SU-DHL-6 (cell line): ENCODE results near the gene MCOLN1.

ENCODE experiments used
- H2AFZ ChIP-seq: fragments of 200-600 bp; sonication (generic); 2 replicates; pipeline ENCODE4 v1.6.1; 2014; ENCODE audit warnings: low read depth, mild to moderate bottlenecking, moderate library complexity, mixed read lengths, antibody characterized with exemption, low read length; ENCODE audit not compliant: severe bottlenecking
- H3F3A ChIP-seq: fragments of 200-600 bp; shearing (Covaris generic); 2 replicates; pipeline ENCODE4 v1.6.0; 2016; ENCODE audit warnings: antibody characterized with exemption, mild to moderate bottlenecking; ENCODE audit not compliant: insufficient read depth
- H3K27ac ChIP-seq: fragments of 200-600 bp; sonication (generic); 2 replicates; pipeline ENCODE4 v1.5.1; 2016; ENCODE audit warnings: low read depth, mild to moderate bottlenecking, low read length, moderate library complexity, mixed read lengths
- H3K27me3 ChIP-seq: fragments of 200-600 bp; sonication (generic), shearing (Covaris generic); 2 replicates; pipeline ENCODE4 v1.6.0; 2014; ENCODE audit warnings: mild to moderate bottlenecking, low read length
- H3K36me3 ChIP-seq: fragments of 200-600 bp; sonication (generic); 2 replicates; pipeline ENCODE4 v1.6.1; 2014; ENCODE audit warnings: mild to moderate bottlenecking, low read length, mixed read lengths
- H3K4me2 ChIP-seq: fragments of 300-600, 200-600 bp; shearing (Covaris generic), sonication (generic); 2 replicates; pipeline ENCODE4 v1.6.0; 2014; ENCODE audit warnings: low read length, low read depth, mild to moderate bottlenecking; ENCODE audit not compliant: poor library complexity, severe bottlenecking
- H3K4me3 ChIP-seq: fragments of 200-600 bp; sonication (generic); 2 replicates; pipeline ENCODE4 v1.5.1; 2014; ENCODE audit warnings: antibody characterized with exemption, low read length, mild to moderate bottlenecking, mixed read lengths; ENCODE audit not compliant: insufficient read depth, poor library complexity, severe bottlenecking
- H3K79me2 ChIP-seq: fragments of 200-600 bp; sonication (generic); 2 replicates; pipeline ENCODE4 v1.6.1; 2014; ENCODE audit warnings: mild to moderate bottlenecking, low read length, moderate library complexity; ENCODE audit not compliant: insufficient read depth
- H3K9ac ChIP-seq: fragments of 200-600 bp; sonication (generic); 2 replicates; pipeline ENCODE4 v1.7.0; 2014; ENCODE audit warnings: mild to moderate bottlenecking, low read length
- H3K9me2 ChIP-seq: fragments of 200-600 bp; sonication (generic); replicated peaks from 2 replicates; pipeline ENCODE4 v1.6.1; 2014; ENCODE audit warnings: low read length; ENCODE audit not compliant: insufficient read depth
- H3K9me3 ChIP-seq: fragments of 200-600 bp; sonication (generic); 2 replicates; pipeline ENCODE4 v1.6.1; 2014; ENCODE audit warnings: low read length, mixed read lengths; ENCODE audit not compliant: insufficient read depth
- H4K20me1 ChIP-seq: fragments of 200-600 bp; sonication (generic); 2 replicates; pipeline ENCODE4 v1.6.1; 2014; ENCODE audit warnings: low read depth, mild to moderate bottlenecking, antibody characterized with exemption, low read length, moderate library complexity, mixed read lengths
- CTCF ChIP-seq: fragments of 200-600 bp; sonication (generic); IDR thresholded peaks from one replicate; pipeline ENCODE4 v1.5.1; 2017; ENCODE audit warnings: antibody characterized with exemption, mild to moderate bottlenecking, low read length, moderate library complexity; ENCODE audit not compliant: insufficient read depth, poor library complexity, severe bottlenecking
- EZH2phosphoT487 ChIP-seq: fragments of 200-600 bp; sonication (generic), shearing (Covaris generic); conservative IDR thresholded peaks from 2 replicates; pipeline ENCODE4 v1.6.1; 2018; ENCODE audit warnings: mild to moderate bottlenecking, antibody characterized with exemption, low read length, moderate library complexity, mixed read lengths

Gene MCOLN1

DNA sequence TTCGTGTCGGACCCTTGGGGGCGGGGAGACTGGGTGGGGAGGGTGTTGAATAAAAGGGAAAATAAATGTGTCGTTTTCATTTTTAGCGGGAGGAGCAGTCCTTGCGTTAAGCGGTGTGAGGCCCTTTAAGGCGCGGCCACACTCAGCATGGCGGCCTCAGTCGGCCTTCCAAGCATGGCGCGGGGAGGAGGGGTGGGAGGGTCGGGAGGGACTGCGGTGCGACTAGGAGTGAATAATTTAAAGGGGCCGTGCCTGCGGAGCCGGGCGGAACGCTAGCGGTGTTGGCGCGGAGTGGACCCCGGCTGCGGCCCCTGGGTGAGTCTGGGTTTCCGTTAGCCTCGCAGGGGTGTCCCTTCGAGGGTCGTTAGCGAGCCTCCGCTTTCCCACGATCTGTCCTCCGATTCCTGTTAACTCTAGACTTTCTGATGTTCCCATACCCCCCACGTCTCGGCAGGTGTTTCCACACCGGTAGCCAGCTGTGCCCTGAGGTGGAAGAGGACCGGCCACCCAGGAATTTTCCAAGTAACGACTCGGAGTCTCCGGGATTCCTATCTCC is 11.6 kb downstream of the MCOLN1 start:
- no peaks in the 10 kb centered on the region for H3K27me3 ChIP-seq
- no peaks in the 10 kb centered on the region for H3K9me2 ChIP-seq
- H3K4me3 ChIP-seq, result peak overlapping the region; percentile 90
- H4K20me1 ChIP-seq, result no peaks in the 10 kb centered on the region
- H3K4me2 ChIP-seq, result peak overlapping the region; percentile 79
- H3K79me2 ChIP-seq, result no peaks in the 10 kb centered on the region
- no peak for TF ChIP-seq CTCF
- no peak for TF ChIP-seq EZH2phosphoT487
- no peaks in the 10 kb centered on the region for H3F3A ChIP-seq
- H3K9me3 ChIP-seq, result no peaks in the 10 kb centered on the region
- H2AFZ ChIP-seq, result peak overlapping the region; percentile 84
- peak overlapping the region; percentile 73 for H3K9ac ChIP-seq
- H3K27ac ChIP-seq, result no peak overlapping the region
- no peaks in the 10 kb centered on the region for H3K36me3 ChIP-seq

DNA sequence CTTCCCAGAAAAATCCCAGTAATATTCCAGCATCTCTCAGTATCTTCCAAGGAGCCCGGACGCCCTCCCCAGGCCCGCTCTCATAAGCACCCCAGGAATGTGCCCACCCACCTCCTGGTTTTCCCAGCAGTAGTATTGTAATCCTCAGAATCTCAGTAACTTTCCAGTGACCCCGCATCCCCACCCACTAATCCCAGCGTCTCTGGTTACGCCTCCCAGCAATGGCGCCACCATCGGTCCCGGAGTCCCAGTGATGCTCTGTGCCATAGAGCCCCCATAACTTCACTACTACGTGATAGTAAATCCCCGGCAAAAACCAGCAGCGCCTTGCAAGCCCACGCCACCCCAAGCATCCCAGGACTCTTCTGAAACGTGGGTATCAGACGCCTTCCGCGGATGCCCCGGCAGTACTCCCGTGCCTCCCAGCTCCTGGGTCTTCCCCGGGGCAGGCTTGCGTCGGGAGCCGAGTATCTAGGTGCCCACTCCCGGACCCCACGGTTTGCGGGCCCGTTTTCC is 12.2 kb downstream of the MCOLN1 start:
- Histone ChIP-seq H3K36me3 (no peaks in the 10 kb centered on the region), H3F3A (no peaks in the 10 kb centered on the region), H4K20me1 (no peaks in the 10 kb centered on the region), H3K79me2 (no peaks in the 10 kb centered on the region), H2AFZ (peak overlapping the region; percentile 73), H3K9ac (peak overlapping the region; percentile 73), H3K9me2 (no peaks in the 10 kb centered on the region), H3K27me3 (no peaks in the 10 kb centered on the region), H3K27ac (peak overlapping the region; percentile 39), H3K4me3 (peak overlapping the region; percentile 90), H3K4me2 (peak overlapping the region; percentile 79), H3K9me3 (no peaks in the 10 kb centered on the region)
- TF ChIP-seq CTCF (no peak), EZH2phosphoT487 (no peak)

- H2AFZ ChIP-seq, result peak within 1 kb of the TSS; percentile 73
- H3K27ac ChIP-seq, result peak within 1 kb of the TSS; percentile 39
- TF ChIP-seq EZH2phosphoT487, result no peak
- TF ChIP-seq CTCF, result no peak
Observed at GRCh38 chr19:7535047-7535997, 12.9 kb downstream of the MCOLN1 start, which contains the start of gene PNPLA6. Gene PNPLA6, plus strand, starts transcription at chr19:7535717. Its CDS starts 72 bp downstream, at chr19:7535789.

More at GRCh38 chr19:7535047-7535997, 12.9 kb downstream of the MCOLN1 start, which contains the start of gene PNPLA6:
- Histone ChIP-seq H3K27me3 (no peaks in the 10 kb centered on the region), H3K9ac (peak within 1 kb of the TSS; percentile 73), H4K20me1 (no peaks in the 10 kb centered on the region), H3K36me3 (no peaks in the 10 kb centered on the region), H3K4me2 (peak within 1 kb of the TSS; percentile 79), H3K79me2 (no peaks in the 10 kb centered on the region), H3F3A (no peaks in the 10 kb centered on the region), H3K9me3 (no peaks in the 10 kb centered on the region), H3K4me3 (peak within 1 kb of the TSS; percentile 90), H3K9me2 (no peaks in the 10 kb centered on the region)
